ENCODE results near the gene PLXNC1. TPM values are rescaled to one million over a fixed set of nuclear protein-coding genes. Genes with fewer than 3 reads are reported as not detected.

Gene PLXNC1
- total RNA-seq, 2 donors from 2014 or later: 2.0 to 3.0 TPM

DNA sequence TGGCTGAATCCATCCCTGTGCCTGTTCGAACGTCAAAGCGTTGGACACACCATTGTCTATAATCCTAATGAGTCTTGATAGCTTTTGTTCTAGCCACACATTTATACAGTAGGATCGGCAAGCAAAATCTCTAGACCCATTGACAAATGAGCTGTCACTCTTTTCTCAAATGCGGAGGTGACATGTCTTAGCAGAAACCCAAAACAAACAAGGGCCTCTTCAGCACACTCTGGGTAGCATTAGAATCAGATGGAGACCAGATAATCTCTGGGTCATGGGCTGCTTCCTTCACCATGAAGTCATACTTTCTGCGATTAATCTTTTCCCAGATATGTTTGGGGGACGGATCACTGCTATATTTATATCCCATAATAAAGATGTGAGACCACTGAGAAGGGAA is 100.2 kb downstream of the PLXNC1 start:
- DNase-seq (ENCODE audit: low spot score): no peak
- no peaks in the 10 kb centered on the region for H3K27me3 ChIP-seq
- no peaks in the 10 kb centered on the region for H3K36me3 ChIP-seq
- no peak overlapping the region for H3K27ac ChIP-seq
- TF ChIP-seq, protein P1, sequence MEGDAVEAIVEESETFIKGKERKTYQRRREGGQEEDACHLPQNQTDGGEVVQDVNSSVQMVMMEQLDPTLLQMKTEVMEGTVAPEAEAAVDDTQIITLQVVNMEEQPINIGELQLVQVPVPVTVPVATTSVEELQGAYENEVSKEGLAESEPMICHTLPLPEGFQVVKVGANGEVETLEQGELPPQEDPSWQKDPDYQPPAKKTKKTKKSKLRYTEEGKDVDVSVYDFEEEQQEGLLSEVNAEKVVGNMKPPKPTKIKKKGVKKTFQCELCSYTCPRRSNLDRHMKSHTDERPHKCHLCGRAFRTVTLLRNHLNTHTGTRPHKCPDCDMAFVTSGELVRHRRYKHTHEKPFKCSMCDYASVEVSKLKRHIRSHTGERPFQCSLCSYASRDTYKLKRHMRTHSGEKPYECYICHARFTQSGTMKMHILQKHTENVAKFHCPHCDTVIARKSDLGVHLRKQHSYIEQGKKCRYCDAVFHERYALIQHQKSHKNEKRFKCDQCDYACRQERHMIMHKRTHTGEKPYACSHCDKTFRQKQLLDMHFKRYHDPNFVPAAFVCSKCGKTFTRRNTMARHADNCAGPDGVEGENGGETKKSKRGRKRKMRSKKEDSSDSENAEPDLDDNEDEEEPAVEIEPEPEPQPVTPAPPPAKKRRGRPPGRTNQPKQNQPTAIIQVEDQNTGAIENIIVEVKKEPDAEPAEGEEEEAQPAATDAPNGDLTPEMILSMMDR (IDR thresholded peaks at IDR 0.05): no peak
- H3K9me3 ChIP-seq: no peaks in the 10 kb centered on the region
- no peaks in the 10 kb centered on the region for H3K4me1 ChIP-seq
- H3K4me3 ChIP-seq: no peak overlapping the region

DNA sequence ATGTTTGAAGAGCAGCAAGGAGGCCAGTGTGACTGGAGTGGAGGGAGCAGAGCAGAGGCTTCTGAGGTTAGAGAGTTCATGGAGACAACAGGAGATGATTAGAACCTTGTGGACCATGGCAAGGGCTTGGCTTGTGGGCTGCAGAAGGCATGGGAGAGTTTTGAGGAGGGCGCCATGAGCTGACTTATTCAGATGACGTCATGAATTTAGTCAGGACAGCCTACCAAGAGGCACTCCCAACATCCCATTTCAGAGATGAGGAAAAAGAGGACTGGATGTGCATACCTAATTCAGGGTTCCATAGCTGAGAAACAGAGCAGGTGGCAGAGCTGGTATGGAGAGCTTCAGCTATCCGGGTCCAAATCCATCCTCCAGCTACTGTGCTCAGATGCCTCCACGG is 101.8 kb downstream of the PLXNC1 start:
- no peak overlapping the region for H3K4me3 ChIP-seq
- H3K36me3 ChIP-seq: no peaks in the 10 kb centered on the region
- no peak for DNase-seq (ENCODE audit: low spot score)
- H3K27me3 ChIP-seq: no peaks in the 10 kb centered on the region
- no peak overlapping the region for H3K27ac ChIP-seq
- no peaks in the 10 kb centered on the region for H3K4me1 ChIP-seq
- TF ChIP-seq, protein P1 (IDR thresholded peaks at IDR 0.05): no peak
- no peaks in the 10 kb centered on the region for H3K9me3 ChIP-seq

DNA sequence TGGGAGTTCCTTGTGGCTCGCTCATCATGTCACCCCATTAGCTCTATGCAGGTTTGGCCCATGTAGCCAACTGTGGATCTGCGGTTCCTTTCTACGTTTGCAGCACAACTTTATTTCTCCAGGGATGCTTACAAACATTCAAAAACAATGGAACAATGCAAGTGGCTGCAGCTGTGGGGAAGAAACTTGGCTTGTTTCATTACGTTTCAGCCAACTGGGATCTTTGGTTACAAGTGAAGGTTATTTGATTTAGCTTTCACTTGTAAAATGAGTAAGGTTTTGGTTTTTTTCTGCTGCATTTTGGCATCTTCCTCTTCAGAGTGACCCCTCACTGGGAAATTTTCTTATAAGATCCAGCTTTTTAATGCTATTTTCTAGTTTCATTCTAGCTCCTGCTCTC is 105.9 kb downstream of the PLXNC1 start:
- no peaks in the 10 kb centered on the region for H3K27me3 ChIP-seq
- no peak overlapping the region for H3K27ac ChIP-seq
- no peaks in the 10 kb centered on the region for H3K4me1 ChIP-seq
- no peaks in the 10 kb centered on the region for H3K9me3 ChIP-seq
- TF ChIP-seq, protein P1 (IDR thresholded peaks at IDR 0.05): no peak
- DNase-seq (ENCODE audit: low spot score): no peak
- H3K4me3 ChIP-seq: no peak overlapping the region
- H3K36me3 ChIP-seq: no peaks in the 10 kb centered on the region

DNA sequence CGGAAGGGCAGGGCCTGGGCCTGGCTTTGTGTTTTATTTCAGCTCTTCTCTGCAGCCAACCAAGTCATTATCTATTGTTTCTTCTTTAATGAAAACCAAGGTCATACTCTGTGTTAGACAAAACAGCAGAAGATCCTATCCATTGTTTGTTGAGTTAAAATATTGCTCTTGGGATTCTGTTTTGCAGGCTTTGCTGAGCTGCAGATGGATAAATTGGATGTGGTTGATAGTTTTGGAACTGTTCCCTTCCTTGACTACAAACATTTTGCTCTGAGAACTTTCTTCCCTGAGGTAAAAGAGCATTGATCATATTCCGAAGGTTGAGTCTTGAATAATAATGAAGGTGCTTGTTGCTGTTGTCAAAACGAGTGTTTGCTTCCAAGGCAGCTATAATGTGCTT is 106.6 kb downstream of the PLXNC1 start:
- H3K9me3 ChIP-seq: no peaks in the 10 kb centered on the region
- no peaks in the 10 kb centered on the region for H3K36me3 ChIP-seq
- TF ChIP-seq, protein P1 (IDR thresholded peaks at IDR 0.05): no peak
- H3K27ac ChIP-seq: no peak overlapping the region
- no peak overlapping the region for H3K4me3 ChIP-seq
- no peaks in the 10 kb centered on the region for H3K4me1 ChIP-seq
- no peak for DNase-seq (ENCODE audit: low spot score)
- no peaks in the 10 kb centered on the region for H3K27me3 ChIP-seq

DNA sequence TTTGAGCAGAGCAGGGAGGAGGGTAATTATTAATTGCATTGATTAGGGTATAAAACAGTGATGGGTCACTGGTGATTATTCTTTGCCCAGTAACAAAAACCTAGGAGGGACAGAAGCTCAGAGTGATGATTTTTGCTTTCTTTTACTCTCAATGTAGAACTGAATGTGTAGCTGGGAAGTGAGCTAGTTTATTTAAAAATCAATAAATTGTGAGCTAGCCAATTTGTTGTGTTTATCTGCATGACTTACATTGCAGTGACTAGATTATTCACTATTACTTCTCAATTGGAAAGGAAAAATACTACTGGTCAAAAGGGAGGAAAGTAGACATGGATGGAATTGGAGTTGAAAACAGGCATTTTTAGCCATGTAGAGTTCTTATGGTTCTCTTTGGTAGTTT is 107.1 kb downstream of the PLXNC1 start:
- no peak for DNase-seq (ENCODE audit: low spot score)
- peaks cover 0 to 2% of the 10 kb centered on the region in 2 donors for H3K4me1 ChIP-seq
- no peaks in the 10 kb centered on the region for H3K9me3 ChIP-seq
- no peak overlapping the region for H3K27ac ChIP-seq
- TF ChIP-seq, protein P1 (IDR thresholded peaks at IDR 0.05): no peak
- no peaks in the 10 kb centered on the region for H3K36me3 ChIP-seq
- no peak overlapping the region for H3K4me3 ChIP-seq
- H3K27me3 ChIP-seq: no peaks in the 10 kb centered on the region

DNA sequence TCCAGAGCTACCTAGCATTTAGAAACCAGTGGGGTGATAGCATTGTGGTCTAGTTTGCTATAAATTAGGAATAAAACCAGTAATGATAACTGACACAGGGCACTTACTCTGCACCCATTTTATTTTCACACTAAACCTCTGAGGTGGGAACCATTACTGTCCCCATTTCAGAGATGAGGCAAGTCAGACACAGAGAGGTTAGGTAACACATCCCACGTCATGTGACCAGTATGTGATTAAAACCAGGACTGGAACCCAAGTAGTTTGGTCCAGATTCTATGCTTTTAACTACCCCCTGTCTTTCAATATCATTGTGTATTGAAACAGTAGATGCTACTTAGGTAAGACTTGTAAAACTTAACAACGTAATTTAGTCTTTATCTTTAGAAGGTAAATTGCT is 110.2 kb downstream of the PLXNC1 start:
- TF ChIP-seq, protein P1 (IDR thresholded peaks at IDR 0.05): no peak
- no peak overlapping the region for H3K27ac ChIP-seq
- no peak for DNase-seq (ENCODE audit: low spot score)
- no peaks in the 10 kb centered on the region for H3K9me3 ChIP-seq
- no peaks in the 10 kb centered on the region for H3K27me3 ChIP-seq
- no peaks in the 10 kb centered on the region for H3K36me3 ChIP-seq
- no peak overlapping the region for H3K4me3 ChIP-seq
- peaks cover 0 to 31% of the 10 kb centered on the region in 2 donors for H3K4me1 ChIP-seq
